Upper lobe of left lung (tissue), 4 donors: Measurements from ENCODE around the gene HLA-DPA1.

Experiments
- EP300 ChIP-seq, 4 donors: sonication (generic); formaldehyde crosslinking; IDR thresholded peaks; one replicate each; pipeline ENCODE4 v1.5.1; 2017; ENCODE audit warnings: antibody characterized with exemption in 4 of 4, control low read depth in 2 of 4
- POLR2A ChIP-seq, 4 donors: fragments of 450-650 bp; IDR thresholded peaks; one replicate each; pipeline ENCODE4 v1.5.1; 2016 to 2017; ENCODE audit warnings: antibody characterized with exemption in 4 of 4, mild to moderate bottlenecking in 2 of 4
- POLR2AphosphoS5 ChIP-seq, 2 donors: sonication (generic); formaldehyde crosslinking; IDR thresholded peaks; one replicate each; pipeline ENCODE4 v1.5.1; 2017; ENCODE audit warnings: antibody characterized with exemption in 2 of 2
- TF ChIP-seq, protein P1 (sequence below), 6 experiments: fragments of 450-650 bp in 4 of 6; fragments of 200-600 bp in 2 of 6; sonication (generic) in 2 of 6; IDR thresholded peaks; one replicate each; pipeline ENCODE4 v1.5.1; 2016 to 2019; ENCODE audit warnings: antibody characterized with exemption in 6 of 6

DNA sequence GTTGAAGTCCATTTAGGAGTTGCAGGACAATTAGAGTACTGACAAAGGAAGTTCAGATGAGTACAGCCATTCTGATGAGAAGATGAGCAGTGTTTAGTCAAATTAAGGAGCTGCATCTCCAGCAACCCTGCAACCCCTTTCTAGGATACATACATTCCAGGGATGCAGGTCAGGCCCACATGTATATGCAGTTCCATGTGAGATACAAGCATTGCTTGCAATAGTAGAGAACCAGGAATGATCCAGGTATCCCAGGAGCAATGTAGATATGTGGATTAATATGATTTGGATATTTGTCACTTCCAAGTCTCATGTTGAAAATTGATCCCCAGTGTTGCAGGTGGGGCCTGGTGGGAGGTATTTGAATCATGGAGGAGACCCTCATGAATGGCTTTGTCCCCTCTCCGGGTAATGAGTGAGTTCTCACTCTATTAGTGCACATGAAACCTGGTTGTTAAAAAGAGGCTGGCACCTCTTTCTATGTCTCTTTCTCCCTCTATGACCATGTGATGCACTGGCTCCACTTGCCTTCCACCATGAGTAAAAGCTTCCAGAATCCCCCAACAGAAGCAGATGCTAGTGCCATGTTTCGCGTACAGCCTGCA lies 6.4 kb downstream of the HLA-DPA1 start:
- TF ChIP-seq, protein P1, sequence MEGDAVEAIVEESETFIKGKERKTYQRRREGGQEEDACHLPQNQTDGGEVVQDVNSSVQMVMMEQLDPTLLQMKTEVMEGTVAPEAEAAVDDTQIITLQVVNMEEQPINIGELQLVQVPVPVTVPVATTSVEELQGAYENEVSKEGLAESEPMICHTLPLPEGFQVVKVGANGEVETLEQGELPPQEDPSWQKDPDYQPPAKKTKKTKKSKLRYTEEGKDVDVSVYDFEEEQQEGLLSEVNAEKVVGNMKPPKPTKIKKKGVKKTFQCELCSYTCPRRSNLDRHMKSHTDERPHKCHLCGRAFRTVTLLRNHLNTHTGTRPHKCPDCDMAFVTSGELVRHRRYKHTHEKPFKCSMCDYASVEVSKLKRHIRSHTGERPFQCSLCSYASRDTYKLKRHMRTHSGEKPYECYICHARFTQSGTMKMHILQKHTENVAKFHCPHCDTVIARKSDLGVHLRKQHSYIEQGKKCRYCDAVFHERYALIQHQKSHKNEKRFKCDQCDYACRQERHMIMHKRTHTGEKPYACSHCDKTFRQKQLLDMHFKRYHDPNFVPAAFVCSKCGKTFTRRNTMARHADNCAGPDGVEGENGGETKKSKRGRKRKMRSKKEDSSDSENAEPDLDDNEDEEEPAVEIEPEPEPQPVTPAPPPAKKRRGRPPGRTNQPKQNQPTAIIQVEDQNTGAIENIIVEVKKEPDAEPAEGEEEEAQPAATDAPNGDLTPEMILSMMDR (IDR thresholded peaks at IDR 0.05), result no peak
- TF ChIP-seq POLR2A (IDR thresholded peaks at IDR 0.05), result no peak
- no peak for TF ChIP-seq EP300 (IDR thresholded peaks at IDR 0.05)
- no peak for TF ChIP-seq POLR2AphosphoS5 (IDR thresholded peaks at IDR 0.05)
